Measurements from ENCODE around the gene IP6K3. TPM values are rescaled to one million over a fixed set of nuclear protein-coding genes. Genes with fewer than 3 reads are reported as not detected.

IP6K3 gene
- total and polyA plus RNA-seq, 5 donors, result 10.0 to 44.4 (median 26.1) TPM

GRCh38 chr6:33777398-33778388, 31.0 kb upstream of the IP6K3 start:
- DNase-seq (peak in 1 of 3 donors; percentile 21), ATAC-seq (no peak)
- WGBS, result 87% methylated on average over 25 of the region's 25 CpGs
- H3K27ac ChIP-seq (ENCODE audit: low read length), result no peak overlapping the region
- no peaks in the 10 kb centered on the region for H3K9me3 ChIP-seq (ENCODE audit: control insufficient read depth, low read length)
- intact Hi-C loops (cut with DNase I), result loop anchor here in 2 of 4 donors (10.0 kb wide), 2 partner anchors 247 to 367 kb away; partner anchors contain the start of gene GRM4 (in 1 of the 2)
- H3K4me1 ChIP-seq (ENCODE audit: control insufficient read depth, insufficient read depth, low read length), result no peaks in the 10 kb centered on the region
- H3K4me3 ChIP-seq (ENCODE audit: low read length), result no peak overlapping the region
- H3K27me3 ChIP-seq (ENCODE audit: control insufficient read depth, insufficient read depth), result no peaks in the 10 kb centered on the region

GRCh38 chr6:33776764-33777163, 30.1 kb upstream of the IP6K3 start:
- DNase-seq (peak in 1 of 3 donors; percentile 11), ATAC-seq (no peak)
- Histone ChIP-seq H3K9me3 (ENCODE audit: control insufficient read depth, low read length) (no peaks in the 10 kb centered on the region), H3K27me3 (ENCODE audit: control insufficient read depth, insufficient read depth) (no peaks in the 10 kb centered on the region), H3K27ac (ENCODE audit: low read length) (no peak overlapping the region), H3K4me3 (ENCODE audit: low read length) (no peak overlapping the region), H3K4me1 (ENCODE audit: control insufficient read depth, insufficient read depth, low read length) (no peaks in the 10 kb centered on the region)
- 88% methylated on average over 13 of the region's 13 CpGs for WGBS
- intact Hi-C loops (cut with DNase I), result loop anchor here in 2 of 4 donors (10.0 kb wide), 2 partner anchors 248 to 368 kb away; partner anchors contain the start of gene GRM4 (in 1 of the 2)

- 91% methylated on average over 4 of the region's 4 CpGs for WGBS
- no peaks in the 10 kb centered on the region for H3K4me1 ChIP-seq (ENCODE audit: control insufficient read depth, insufficient read depth, low read length)
- peak in 1 of 3 donors; percentile 1 for DNase-seq
- intact Hi-C loops (cut with DNase I), result loop anchor here in 2 of 4 donors (10.0 kb wide), 2 partner anchors 249 to 369 kb away; partner anchors contain the start of gene GRM4 (in 1 of the 2)
- no peaks in the 10 kb centered on the region for H3K27me3 ChIP-seq (ENCODE audit: control insufficient read depth, insufficient read depth)
- H3K27ac ChIP-seq (ENCODE audit: low read length), result no peak overlapping the region
- ATAC-seq, result no peak
- H3K9me3 ChIP-seq (ENCODE audit: control insufficient read depth, low read length), result no peaks in the 10 kb centered on the region
- H3K4me3 ChIP-seq (ENCODE audit: low read length), result no peak overlapping the region
These were observed 29.5 kb upstream of the IP6K3 start for GRCh38 chr6:33776186-33776585.

GRCh38 chr6:33774774-33775173, 28.1 kb upstream of the IP6K3 start:
- H3K9me3 ChIP-seq (ENCODE audit: control insufficient read depth, low read length), result no peaks in the 10 kb centered on the region
- DNase-seq, result peak in 1 of 3 donors; percentile 14
- no peak overlapping the region for H3K4me3 ChIP-seq (ENCODE audit: low read length)
- no peak overlapping the region for H3K27ac ChIP-seq (ENCODE audit: low read length)
- H3K4me1 ChIP-seq (ENCODE audit: control insufficient read depth, insufficient read depth, low read length), result peaks cover 3% of the 10 kb centered on the region
- intact Hi-C loops (cut with DNase I), result loop anchor here in 3 of 4 donors (5.0 to 10.0 kb wide), 3 partner anchors 250 to 370 kb away; partner anchors contain the start of gene GRM4 (in 1 of the 3)
- 96% methylated on average over 3 of the region's 3 CpGs for WGBS
- no peaks in the 10 kb centered on the region for H3K27me3 ChIP-seq (ENCODE audit: control insufficient read depth, insufficient read depth)
- no peak for ATAC-seq

GRCh38 chr6:33772902-33773472, 26.3 kb upstream of the IP6K3 start:
- intact Hi-C loops (cut with DNase I), result loop anchor here in 3 of 4 donors (5.0 to 10.0 kb wide), 3 partner anchors 252 to 372 kb away; partner anchors contain the start of gene GRM4 (in 1 of the 3)
- no peaks in the 10 kb centered on the region for H3K27me3 ChIP-seq (ENCODE audit: control insufficient read depth, insufficient read depth)
- peak in 2 of 3 donors; percentile 22 to 50 for DNase-seq
- H3K4me1 ChIP-seq (ENCODE audit: control insufficient read depth, insufficient read depth, low read length), result peaks cover 3% of the 10 kb centered on the region
- WGBS, result 83% methylated on average over 6 of the region's 6 CpGs
- ATAC-seq, result no peak
- H3K4me3 ChIP-seq (ENCODE audit: low read length), result no peak overlapping the region
- no peak overlapping the region for H3K27ac ChIP-seq (ENCODE audit: low read length)
- H3K9me3 ChIP-seq (ENCODE audit: control insufficient read depth, low read length), result no peaks in the 10 kb centered on the region

- no peaks in the 10 kb centered on the region for H3K9me3 ChIP-seq (ENCODE audit: control insufficient read depth, low read length)
- H3K4me1 ChIP-seq (ENCODE audit: control insufficient read depth, insufficient read depth, low read length), result peaks cover 3% of the 10 kb centered on the region
- 73% methylated on average over 24 of the region's 24 CpGs for WGBS
- H3K27me3 ChIP-seq (ENCODE audit: control insufficient read depth, insufficient read depth), result no peaks in the 10 kb centered on the region
- peak in 1 of 2 donors; percentile 19 for ATAC-seq
- no peak overlapping the region for H3K27ac ChIP-seq (ENCODE audit: low read length)
- intact Hi-C loops (cut with DNase I), result loop anchor here in 3 of 4 donors (5.0 to 10.0 kb wide), 3 partner anchors 253 to 373 kb away; partner anchors contain the start of gene GRM4 (in 1 of the 3)
- peak in 2 of 3 donors; percentile 60 to 63 for DNase-seq
- no peak overlapping the region for H3K4me3 ChIP-seq (ENCODE audit: low read length)
These were observed 25.6 kb upstream of the IP6K3 start for GRCh38 chr6:33772082-33772830.

- H3K4me1 ChIP-seq (ENCODE audit: control insufficient read depth, insufficient read depth, low read length), result peaks cover 3% of the 10 kb centered on the region
- 11% methylated on average over 47 of the region's 47 CpGs for WGBS
- H3K4me3 ChIP-seq (ENCODE audit: low read length), result no peak overlapping the region
- H3K27me3 ChIP-seq (ENCODE audit: control insufficient read depth, insufficient read depth), result no peaks in the 10 kb centered on the region
- H3K27ac ChIP-seq (ENCODE audit: low read length), result peak overlapping the region; percentile 3
- peak; percentile 78 to 85 for ATAC-seq
- no peaks in the 10 kb centered on the region for H3K9me3 ChIP-seq (ENCODE audit: control insufficient read depth, low read length)
- peak; percentile 77 to 91 (median 88) for DNase-seq
- intact Hi-C loops (cut with DNase I), result loop anchor here (2.0 to 10.0 kb wide), 4 partner anchors 253 to 383 kb away; partner anchors contain the start of gene GRM4 (in 1 of the 4)
These were observed 24.7 kb upstream of the IP6K3 start for GRCh38 chr6:33771146-33772081.

- H3K27me3 ChIP-seq (ENCODE audit: control insufficient read depth, insufficient read depth), result no peaks in the 10 kb centered on the region
- H3K4me3 ChIP-seq (ENCODE audit: low read length), result no peak overlapping the region
- WGBS, result 31% methylated on average over 3 of the region's 3 CpGs
- peaks cover 3% of the 10 kb centered on the region for H3K4me1 ChIP-seq (ENCODE audit: control insufficient read depth, insufficient read depth, low read length)
- H3K27ac ChIP-seq (ENCODE audit: low read length), result no peak overlapping the region
- ATAC-seq (peak; percentile 5 to 15), DNase-seq (no peak)
- intact Hi-C loops (cut with DNase I), result loop anchor here (2.0 to 10.0 kb wide), 4 partner anchors 254 to 384 kb away; partner anchors contain the start of gene GRM4 (in 1 of the 4)
- no peaks in the 10 kb centered on the region for H3K9me3 ChIP-seq (ENCODE audit: control insufficient read depth, low read length)
These were observed 24.1 kb upstream of the IP6K3 start for GRCh38 chr6:33770833-33771145.

GRCh38 chr6:33770124-33770832, 23.6 kb upstream of the IP6K3 start:
- peaks cover 3% of the 10 kb centered on the region for H3K4me1 ChIP-seq (ENCODE audit: control insufficient read depth, insufficient read depth, low read length)
- no peaks in the 10 kb centered on the region for H3K9me3 ChIP-seq (ENCODE audit: control insufficient read depth, low read length)
- H3K27ac ChIP-seq (ENCODE audit: low read length), result no peak overlapping the region
- H3K4me3 ChIP-seq (ENCODE audit: low read length), result no peak overlapping the region
- intact Hi-C loops (cut with DNase I), result loop anchor here (2.0 to 10.0 kb wide), 4 partner anchors 255 to 385 kb away; partner anchors contain the start of gene GRM4 (in 1 of the 4)
- H3K27me3 ChIP-seq (ENCODE audit: control insufficient read depth, insufficient read depth), result no peaks in the 10 kb centered on the region
- 33% methylated on average over 14 of the region's 14 CpGs for WGBS
- DNase-seq (peak in 2 of 3 donors; percentile 47 to 65), ATAC-seq (no peak)
